WTC11 (cell line): ENCODE data around the gene DTNB. TPM values are rescaled to one million over a fixed set of nuclear protein-coding genes. Genes with fewer than 3 reads are reported as not detected.

Source experiments
- ATAC-seq: fragments of 200-7000 bp; cut with Tn5 transposase; 2 replicates; pipeline ENCODE4 v1.10.0; 2021; ENCODE audit warnings: mild to moderate bottlenecking, moderate library complexity
- CTCF ChIA-PET: fragments of 300-600 bp; sonication (Branson Sonifier 250); formaldehyde crosslinking; loops from one replicate; lab custom pipeline; 2021; ENCODE audit warnings: antibody characterized with exemption; lab: Charles Lee
- POLR2A ChIA-PET: fragments of 350-600 bp; sonication (Branson Sonifier 250); formaldehyde crosslinking; loops from one replicate; lab custom pipeline; 2021; ENCODE audit warnings: antibody characterized with exemption; lab: Charles Lee
- DNase-seq: peaks from one replicate; pipeline ENCODE4 v3.0.0; 2021; ENCODE audit warnings: low spot score
- H3K27ac Mint-ChIP-seq: 2 replicates; pipeline ENCODE4 v1.8.0; 2021; ENCODE audit warnings: mixed read lengths
- H3K27me3 Mint-ChIP-seq: 2 replicates; pipeline ENCODE4 v1.8.0; 2021; ENCODE audit warnings: low read depth, mild to moderate bottlenecking, moderate library complexity, mixed read lengths
- H3K36me3 Mint-ChIP-seq: 2 replicates; pipeline ENCODE4 v1.8.0; 2021; ENCODE audit warnings: mixed read lengths
- H3K4me1 Mint-ChIP-seq: 2 replicates; pipeline ENCODE4 v1.8.0; 2022; ENCODE audit warnings: mixed read lengths
- H3K4me3 Mint-ChIP-seq: 2 replicates; pipeline ENCODE4 v1.8.0; 2021; ENCODE audit warnings: mild to moderate bottlenecking, moderate library complexity, mixed read lengths
- H3K9me3 Mint-ChIP-seq: 2 replicates; pipeline ENCODE4 v1.8.0; 2021; ENCODE audit warnings: mixed read lengths
- ATF1 ChIP-seq: sonication (generic); formaldehyde crosslinking; IDR thresholded peaks from 2 replicates; pipeline ENCODE4 v1.8.1; 2023; ENCODE audit warnings: mild to moderate bottlenecking, moderate library complexity, missing genetic modification reagents
- CDX4 ChIP-seq: fragments of 250-450 bp; sonication (Bioruptor Pico); IDR thresholded peaks from 2 replicates; pipeline ENCODE4 v1.9.0; 2021; ENCODE audit warnings: moderate library complexity, mild to moderate bottlenecking, inconsistent platforms, borderline replicate concordance
- E2F1 ChIP-seq: sonication (generic); formaldehyde crosslinking; IDR thresholded peaks from 2 replicates; pipeline ENCODE4 v1.8.0; 2022; ENCODE audit warnings: mild to moderate bottlenecking, missing genetic modification reagents
- FOXJ3 ChIP-seq: sonication (generic); formaldehyde crosslinking; IDR thresholded peaks from 2 replicates; pipeline ENCODE4 v1.9.0; 2021; ENCODE audit warnings: missing genetic modification reagents, mild to moderate bottlenecking, borderline replicate concordance
- JAZF1 ChIP-seq: fragments of 250-450 bp; sonication (Bioruptor Pico); IDR thresholded peaks from 2 replicates; pipeline ENCODE4 v1.9.0; 2021; ENCODE audit warnings: moderate library complexity, mild to moderate bottlenecking, inconsistent platforms
- NFATC4 ChIP-seq: fragments of 250-450 bp; sonication (Bioruptor Pico); IDR thresholded peaks from 2 replicates; pipeline ENCODE4 v1.9.0; 2021; ENCODE audit warnings: mild to moderate bottlenecking
- NFE2L1 ChIP-seq: sonication (generic); formaldehyde crosslinking; IDR thresholded peaks from 2 replicates; pipeline ENCODE4 v1.8.1; 2023; ENCODE audit warnings: missing genetic modification reagents
- NR1H2 ChIP-seq: sonication (generic); formaldehyde crosslinking; IDR thresholded peaks from 2 replicates; pipeline ENCODE4 v1.9.0; 2021; ENCODE audit warnings: mild to moderate bottlenecking, moderate library complexity, missing genetic modification reagents
- PREB ChIP-seq: sonication (generic); formaldehyde crosslinking; IDR thresholded peaks from 2 replicates; pipeline ENCODE4 v1.8.1; 2022; ENCODE audit warnings: mild to moderate bottlenecking, missing genetic modification reagents, moderate library complexity, borderline replicate concordance
- RELA ChIP-seq: sonication (generic); formaldehyde crosslinking; IDR thresholded peaks from 2 replicates; pipeline ENCODE4 v1.8.1; 2022; ENCODE audit warnings: missing genetic modification reagents, mild to moderate bottlenecking, borderline replicate concordance
- RORB ChIP-seq: fragments of 250-450 bp; sonication (Bioruptor Pico); IDR thresholded peaks from 2 replicates; pipeline ENCODE4 v1.9.0; 2021; ENCODE audit warnings: mild to moderate bottlenecking
- TCF7 ChIP-seq: sonication (generic); formaldehyde crosslinking; IDR thresholded peaks from 2 replicates; pipeline ENCODE4 v1.8.0; 2022; ENCODE audit warnings: mild to moderate bottlenecking, low read depth, missing genetic modification reagents, moderate library complexity
- TP53 ChIP-seq: sonication (generic); formaldehyde crosslinking; IDR thresholded peaks from 2 replicates; pipeline ENCODE4 v1.8.1; 2023; ENCODE audit warnings: mild to moderate bottlenecking, missing genetic modification reagents
- ZNF138 ChIP-seq: sonication (generic); formaldehyde crosslinking; conservative IDR thresholded peaks from 2 replicates; pipeline ENCODE4 v1.8.1; 2022; ENCODE audit warnings: mild to moderate bottlenecking, moderate library complexity, missing genetic modification reagents
- ZNF219 ChIP-seq: sonication (generic); formaldehyde crosslinking; IDR thresholded peaks from 2 replicates; pipeline ENCODE4 v1.8.0; 2023; ENCODE audit warnings: missing genetic modification reagents, mild to moderate bottlenecking, borderline replicate concordance
- ZNF263 ChIP-seq: sonication (generic); formaldehyde crosslinking; IDR thresholded peaks from 2 replicates; pipeline ENCODE4 v1.8.1; 2022; ENCODE audit warnings: low read depth, mild to moderate bottlenecking, moderate library complexity, missing genetic modification reagents
- ZNF281 ChIP-seq: sonication (generic); formaldehyde crosslinking; IDR thresholded peaks from 2 replicates; pipeline ENCODE4 v1.8.0; 2023; ENCODE audit warnings: mild to moderate bottlenecking, missing genetic modification reagents
- total RNA-seq: library from RNA; stranded (reverse); gene quantifications from 3 replicates; pipeline ENCODE4 v1.2.3, GENCODE V29; 2021
- TF ChIP-seq, protein P1 (sequence below): sonication (generic); formaldehyde crosslinking; IDR thresholded peaks from 2 replicates; pipeline ENCODE4 v1.8.1; 2023; ENCODE audit warnings: mild to moderate bottlenecking, missing genetic modification reagents, moderate library complexity
- TF ChIP-seq, protein P2 (sequence below): sonication (generic); formaldehyde crosslinking; IDR thresholded peaks from 2 replicates; pipeline ENCODE4 v1.8.0; 2023; ENCODE audit warnings: missing genetic modification reagents, mild to moderate bottlenecking, borderline replicate concordance
- TF ChIP-seq, protein P3 (sequence below): sonication (generic); formaldehyde crosslinking; IDR thresholded peaks from 2 replicates; pipeline ENCODE4 v1.8.1; 2022; ENCODE audit warnings: missing genetic modification reagents, borderline replicate concordance

Gene DTNB
- total RNA-seq, 1 experiment from 2014 or later: 39.9 TPM

DNA sequence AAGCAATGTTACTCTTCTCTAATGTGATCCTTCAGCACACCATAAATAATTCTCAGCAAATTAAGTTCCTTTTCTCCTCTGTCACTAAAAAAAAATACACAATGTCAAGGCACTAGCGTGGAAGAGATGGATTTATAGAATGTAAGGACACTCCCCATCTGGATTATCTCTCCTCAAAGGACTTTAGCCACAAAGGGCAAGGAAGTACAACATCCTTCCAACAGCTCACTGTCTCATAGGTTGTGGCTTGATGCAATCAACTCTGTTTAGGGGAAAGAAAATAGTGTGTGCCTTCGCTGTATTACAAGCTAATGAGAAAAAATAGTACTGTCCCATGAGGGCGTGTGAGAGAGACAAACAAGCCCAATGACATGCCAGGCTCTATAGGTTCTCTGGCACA, 202.6 kb downstream of the DTNB start (continued):
- TF ChIP-seq NFATC4 (CRISPR knock-in tag): no peak

DNA sequence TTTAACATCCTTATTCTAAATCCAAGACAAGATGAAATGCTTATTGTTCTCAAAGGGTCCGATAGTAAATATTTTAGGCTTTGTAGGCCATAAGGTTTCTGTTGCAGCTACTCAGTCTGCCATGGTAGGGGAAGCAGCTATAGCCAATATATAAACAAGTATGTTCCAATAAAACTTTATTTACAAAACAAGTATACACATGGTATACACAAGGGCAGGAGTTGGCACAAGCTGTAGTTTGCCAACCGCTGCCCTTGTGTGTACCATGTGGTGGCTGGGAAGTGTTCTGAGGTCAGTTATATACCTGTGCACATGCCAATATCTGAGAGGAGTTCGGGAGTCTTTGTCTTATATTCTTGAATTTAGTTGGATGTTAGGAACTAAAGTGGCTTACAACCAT, 205.6 kb downstream of the DTNB start:
- no peaks in the 10 kb centered on the region for H3K27me3 Mint-ChIP-seq
- no peaks in the 10 kb centered on the region for H3K4me1 Mint-ChIP-seq
- POLR2A ChIA-PET: no interaction called here
- H3K4me3 Mint-ChIP-seq: no peak overlapping the region
- H3K27ac Mint-ChIP-seq: no peak overlapping the region
- ATAC-seq (no peak), DNase-seq (no peak)
- H3K9me3 Mint-ChIP-seq: peaks cover 7% of the 10 kb centered on the region
- CTCF ChIA-PET: no interaction called here
- H3K36me3 Mint-ChIP-seq: 0 out of 2 replicates have a peak, but pooled peaks cover 6% of the 10 kb centered on the region
- TF ChIP-seq E2F1 (CRISPR knock-in tag): no peak
- TF ChIP-seq ATF1: no peak
- TF ChIP-seq PREB (CRISPR knock-in tag): no peak
- no peak for TF ChIP-seq NFE2L1 (CRISPR knock-in tag)
- TF ChIP-seq FOXJ3 (CRISPR knock-in tag): no peak
- no peak for TF ChIP-seq RORB
- TF ChIP-seq JAZF1 (CRISPR knock-in tag): no peak
- TF ChIP-seq ZNF263: no peak
- TF ChIP-seq RELA (CRISPR knock-in tag): no peak
- TF ChIP-seq, protein P1, sequence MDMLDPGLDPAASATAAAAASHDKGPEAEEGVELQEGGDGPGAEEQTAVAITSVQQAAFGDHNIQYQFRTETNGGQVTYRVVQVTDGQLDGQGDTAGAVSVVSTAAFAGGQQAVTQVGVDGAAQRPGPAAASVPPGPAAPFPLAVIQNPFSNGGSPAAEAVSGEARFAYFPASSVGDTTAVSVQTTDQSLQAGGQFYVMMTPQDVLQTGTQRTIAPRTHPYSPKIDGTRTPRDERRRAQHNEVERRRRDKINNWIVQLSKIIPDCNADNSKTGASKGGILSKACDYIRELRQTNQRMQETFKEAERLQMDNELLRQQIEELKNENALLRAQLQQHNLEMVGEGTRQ (CRISPR knock-in tag): no peak
- TF ChIP-seq ZNF219: no peak
- TF ChIP-seq, protein P2, sequence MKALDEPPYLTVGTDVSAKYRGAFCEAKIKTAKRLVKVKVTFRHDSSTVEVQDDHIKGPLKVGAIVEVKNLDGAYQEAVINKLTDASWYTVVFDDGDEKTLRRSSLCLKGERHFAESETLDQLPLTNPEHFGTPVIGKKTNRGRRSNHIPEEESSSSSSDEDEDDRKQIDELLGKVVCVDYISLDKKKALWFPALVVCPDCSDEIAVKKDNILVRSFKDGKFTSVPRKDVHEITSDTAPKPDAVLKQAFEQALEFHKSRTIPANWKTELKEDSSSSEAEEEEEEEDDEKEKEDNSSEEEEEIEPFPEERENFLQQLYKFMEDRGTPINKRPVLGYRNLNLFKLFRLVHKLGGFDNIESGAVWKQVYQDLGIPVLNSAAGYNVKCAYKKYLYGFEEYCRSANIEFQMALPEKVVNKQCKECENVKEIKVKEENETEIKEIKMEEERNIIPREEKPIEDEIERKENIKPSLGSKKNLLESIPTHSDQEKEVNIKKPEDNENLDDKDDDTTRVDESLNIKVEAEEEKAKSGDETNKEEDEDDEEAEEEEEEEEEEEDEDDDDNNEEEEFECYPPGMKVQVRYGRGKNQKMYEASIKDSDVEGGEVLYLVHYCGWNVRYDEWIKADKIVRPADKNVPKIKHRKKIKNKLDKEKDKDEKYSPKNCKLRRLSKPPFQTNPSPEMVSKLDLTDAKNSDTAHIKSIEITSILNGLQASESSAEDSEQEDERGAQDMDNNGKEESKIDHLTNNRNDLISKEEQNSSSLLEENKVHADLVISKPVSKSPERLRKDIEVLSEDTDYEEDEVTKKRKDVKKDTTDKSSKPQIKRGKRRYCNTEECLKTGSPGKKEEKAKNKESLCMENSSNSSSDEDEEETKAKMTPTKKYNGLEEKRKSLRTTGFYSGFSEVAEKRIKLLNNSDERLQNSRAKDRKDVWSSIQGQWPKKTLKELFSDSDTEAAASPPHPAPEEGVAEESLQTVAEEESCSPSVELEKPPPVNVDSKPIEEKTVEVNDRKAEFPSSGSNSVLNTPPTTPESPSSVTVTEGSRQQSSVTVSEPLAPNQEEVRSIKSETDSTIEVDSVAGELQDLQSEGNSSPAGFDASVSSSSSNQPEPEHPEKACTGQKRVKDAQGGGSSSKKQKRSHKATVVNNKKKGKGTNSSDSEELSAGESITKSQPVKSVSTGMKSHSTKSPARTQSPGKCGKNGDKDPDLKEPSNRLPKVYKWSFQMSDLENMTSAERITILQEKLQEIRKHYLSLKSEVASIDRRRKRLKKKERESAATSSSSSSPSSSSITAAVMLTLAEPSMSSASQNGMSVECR: no peak
- TF ChIP-seq TCF7 (CRISPR knock-in tag): no peak
- TF ChIP-seq CDX4 (CRISPR knock-in tag): no peak
- no peak for TF ChIP-seq NR1H2 (CRISPR knock-in tag)
- TF ChIP-seq TP53 (CRISPR knock-in tag): no peak
- TF ChIP-seq, protein P3, sequence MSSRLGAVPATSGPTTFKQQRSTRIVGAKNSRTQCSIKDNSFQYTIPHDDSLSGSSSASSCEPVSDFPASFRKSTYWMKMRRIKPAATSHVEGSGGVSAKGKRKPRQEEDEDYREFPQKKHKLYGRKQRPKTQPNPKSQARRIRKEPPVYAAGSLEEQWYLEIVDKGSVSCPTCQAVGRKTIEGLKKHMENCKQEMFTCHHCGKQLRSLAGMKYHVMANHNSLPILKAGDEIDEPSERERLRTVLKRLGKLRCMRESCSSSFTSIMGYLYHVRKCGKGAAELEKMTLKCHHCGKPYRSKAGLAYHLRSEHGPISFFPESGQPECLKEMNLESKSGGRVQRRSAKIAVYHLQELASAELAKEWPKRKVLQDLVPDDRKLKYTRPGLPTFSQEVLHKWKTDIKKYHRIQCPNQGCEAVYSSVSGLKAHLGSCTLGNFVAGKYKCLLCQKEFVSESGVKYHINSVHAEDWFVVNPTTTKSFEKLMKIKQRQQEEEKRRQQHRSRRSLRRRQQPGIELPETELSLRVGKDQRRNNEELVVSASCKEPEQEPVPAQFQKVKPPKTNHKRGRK (CRISPR knock-in tag): no peak
- no peak for TF ChIP-seq ZNF138
- TF ChIP-seq ZNF281 (CRISPR knock-in tag): no peak
